Measurements from ENCODE around the gene ECI1.
"Not testable (repeated sequence)": the region's sequence is repeated elsewhere in the genome, so short reads cannot be mapped to it uniquely, and the experiment has no call there.

ECI1 gene

GRCh38 chr16:2260250-2260649 is 8.9 kb upstream of the ECI1 start:
- no peak for TF ChIP-seq CTCF (IDR thresholded peaks at IDR 0.05; ENCODE audit: low read depth, low read length)
- no peak for DNase-seq (ENCODE audit: extremely low read depth, low read depth)

- DNase-seq (ENCODE audit: extremely low read depth, low read depth): not testable (repeated sequence)
Observed at GRCh38 chr16:2258530-2258929, 7.1 kb upstream of the ECI1 start.

GRCh38 chr16:2257726-2258125 is 6.3 kb upstream of the ECI1 start:
- DNase-seq (ENCODE audit: extremely low read depth, low read depth): no peak
- TF ChIP-seq CTCF (IDR thresholded peaks at IDR 0.05; ENCODE audit: low read depth, low read length): no peak

GRCh38 chr16:2256531-2257140 is 5.2 kb upstream of the ECI1 start:
- DNase-seq (ENCODE audit: extremely low read depth, low read depth): no peak
- TF ChIP-seq CTCF (IDR thresholded peaks at IDR 0.05; ENCODE audit: low read depth, low read length): no peak

- TF ChIP-seq CTCF (IDR thresholded peaks at IDR 0.05; ENCODE audit: low read depth, low read length): no peak
Observed at GRCh38 chr16:2253293-2253692, 1.9 kb upstream of the ECI1 start.

GRCh38 chr16:2252806-2253148 is 1.4 kb upstream of the ECI1 start:
- DNase-seq (ENCODE audit: extremely low read depth, low read depth): no peak
- TF ChIP-seq CTCF (IDR thresholded peaks at IDR 0.05; ENCODE audit: low read depth, low read length): no peak

More at GRCh38 chr16:2253293-2253692, 1.9 kb upstream of the ECI1 start:
- DNase-seq (ENCODE audit: extremely low read depth, low read depth): no peak

- no peak for TF ChIP-seq CTCF (IDR thresholded peaks at IDR 0.05; ENCODE audit: low read depth, low read length)
- no peak for DNase-seq (ENCODE audit: extremely low read depth, low read depth)
Observed at GRCh38 chr16:2250652-2251295, 613 bp downstream of the ECI1 start.
